K562 (cell line): ENCODE results near the gene ABCA13. TPM values are rescaled to one million over a fixed set of nuclear protein-coding genes. Genes with fewer than 3 reads are reported as not detected.

ENCODE experiments used
- ATAC-seq: fragments of 200-7000 bp; cut with Tn5 transposase; 3 replicates; pipeline ENCODE4 v1.9.1; 2020; ENCODE audit warnings: moderate library complexity
- BruUV-seq: library from RNA; stranded (reverse); fragments of 400-500 nt; replicated peaks from 2 replicates; lab custom pipeline; 2021; lab: Mats Ljungman, UMichigan
- CTCF ChIA-PET: fragments of 300-600 bp; formaldehyde crosslinking; extraction: SDS; loops from one replicate; lab custom pipeline; 2021; ENCODE audit warnings: low intra/inter-chr PET ratio; lab: Yijun Ruan, JAX
- POLR2A ChIA-PET: fragments of 300-600, 350-650 bp; sonication (Branson Sonifier 250); formaldehyde crosslinking; extraction: SDS; loops from one replicate; lab custom pipeline; 2021; ENCODE audit warnings: antibody characterized with exemption, inconsistent platforms; lab: Yijun Ruan, JAX
- DNase-seq, 4 experiments: peaks; one replicate each; pipeline versions ENCODE4 v3.0.0 to v3.0.0-alpha.2; 2011 to 2018; ENCODE audit warnings: low spot score in 3 of 4, mixed read lengths in 3 of 4; ENCODE audit errors: extremely low read depth in 1 of 4
- FAIRE-seq: peaks from 2 replicates; lab custom pipeline; 2011; peaks lifted over from hg19 to GRCh38; lab: Jason Lieb, UNC
- H2AFZ ChIP-seq: 2 replicates; pipeline ENCODE4 v1.6.0; 2011; ENCODE audit warnings: low read depth, low read length, control low read depth, inconsistent platforms
- H3K27ac ChIP-seq: fragments of 200-600 bp; 3 replicates; pipeline ENCODE4 v1.8.0; 2011; ENCODE audit warnings: low read depth, mild to moderate bottlenecking, control low read depth, inconsistent platforms, low read length, moderate library complexity, mixed read lengths; ENCODE audit errors: extremely low read depth
- H3K27me3 ChIP-seq, 2 experiments: fragments of 300-600 bp in 1 of 2; 2 replicates in 1 of 2; 3 replicates in 1 of 2; pipeline versions ENCODE4 v1.6.0 to v1.8.0; 2011; ENCODE audit warnings: inconsistent platforms in 2 of 2, low read length in 2 of 2, mild to moderate bottlenecking in 1 of 2, mixed read lengths in 1 of 2, moderate library complexity in 1 of 2; ENCODE audit not compliant: control insufficient read depth in 2 of 2, insufficient read depth in 2 of 2
- H3K36me3 ChIP-seq: fragments of 300-600 bp; 3 replicates; pipeline ENCODE4 v1.8.0; 2011; ENCODE audit warnings: mild to moderate bottlenecking, low read length, inconsistent platforms; ENCODE audit not compliant: control insufficient read depth, insufficient read depth
- H3K4me1 ChIP-seq, 2 experiments: fragments of 200-600 bp in 1 of 2; replicated peaks in 1 of 2; 2 replicates in 1 of 2; 3 replicates in 1 of 2; pipeline versions ENCODE4 v1.5.1 to v1.8.0; 2011; ENCODE audit warnings: inconsistent platforms in 2 of 2, low read length in 2 of 2, mild to moderate bottlenecking in 1 of 2, mixed read lengths in 1 of 2, moderate library complexity in 1 of 2; ENCODE audit not compliant: control insufficient read depth in 2 of 2, insufficient read depth in 2 of 2
- H3K4me2 ChIP-seq: 2 replicates; pipeline ENCODE4 v1.6.1; 2011; ENCODE audit warnings: low read length, control low read depth, inconsistent platforms, mixed read lengths; ENCODE audit not compliant: insufficient read depth
- H3K4me3 ChIP-seq: fragments of 200-600 bp; sonication (generic), shearing (Covaris generic); 2 replicates; pipeline ENCODE4 v1.5.1; 2016; ENCODE audit warnings: control low read depth, inconsistent platforms
- H3K79me2 ChIP-seq: fragments of 200-600 bp; 3 replicates; pipeline ENCODE4 v1.8.0; 2011; ENCODE audit warnings: low read length, inconsistent platforms; ENCODE audit not compliant: control insufficient read depth, insufficient read depth
- H3K9ac ChIP-seq, 2 experiments: 2 replicates each; pipeline versions ENCODE4 v1.6.0 to v1.6.1; 2011; ENCODE audit warnings: low read depth in 2 of 2, low read length in 2 of 2, control low read depth in 1 of 2, inconsistent platforms in 1 of 2, mild to moderate bottlenecking in 1 of 2, mixed read lengths in 1 of 2; ENCODE audit not compliant: insufficient read depth in 1 of 2
- H3K9me1 ChIP-seq: one replicate; pipeline ENCODE4 v1.6.0; 2011; ENCODE audit warnings: inconsistent platforms, mild to moderate bottlenecking, low read length, moderate library complexity; ENCODE audit not compliant: control insufficient read depth, insufficient read depth
- H3K9me3 ChIP-seq: replicated peaks from 2 replicates; pipeline ENCODE4 v1.5.1; 2011; ENCODE audit warnings: low read depth, low read length, inconsistent platforms; ENCODE audit not compliant: control insufficient read depth, insufficient read depth
- H4K20me1 ChIP-seq: replicated peaks from 2 replicates; pipeline ENCODE4 v1.6.1; 2011; ENCODE audit warnings: low read length, inconsistent platforms, mixed read lengths; ENCODE audit not compliant: control insufficient read depth, insufficient read depth
- CREB3L1 ChIP-seq: fragments of 450-650 bp; IDR thresholded peaks from 2 replicates; pipeline ENCODE4 v1.6.1; 2014; ENCODE audit warnings: low read depth, mild to moderate bottlenecking, moderate library complexity, borderline replicate concordance
- HNRNPLL ChIP-seq: fragments of 200-400 bp; formaldehyde crosslinking; IDR thresholded peaks from 2 replicates; pipeline ENCODE4 v1.6.1; 2017; ENCODE audit warnings: low read length, low read depth, mild to moderate bottlenecking; ENCODE audit not compliant: poor library complexity, severe bottlenecking
- KHSRP ChIP-seq: fragments of 450-650 bp; IDR thresholded peaks from 2 replicates; pipeline ENCODE4 v1.6.1; 2017
- MAFG ChIP-seq: fragments of 450-650 bp; conservative IDR thresholded peaks from 2 replicates; pipeline ENCODE4 v1.6.1; 2016; ENCODE audit warnings: missing genetic modification characterization, missing compliant biosample characterization
- MEF2D ChIP-seq: conservative IDR thresholded peaks from 2 replicates; pipeline ENCODE4 v1.6.1; 2016; ENCODE audit warnings: low read depth, missing genetic modification characterization, missing compliant biosample characterization
- RBM39 ChIP-seq: fragments of 200-400 bp; formaldehyde crosslinking; optimal IDR thresholded peaks from 2 replicates; pipeline ENCODE3; 2018; ENCODE audit warnings: low read depth, low read length
- TCF7L2 ChIP-seq: fragments of 150-350 bp; IDR thresholded peaks from 2 replicates; pipeline ENCODE4 v1.6.1; 2016; ENCODE audit warnings: low read depth, mild to moderate bottlenecking, low read length, moderate library complexity
- TSC22D4 ChIP-seq: fragments of 450-650 bp; IDR thresholded peaks from 2 replicates; pipeline ENCODE4 v1.6.1; 2016; ENCODE audit warnings: missing genetic modification characterization, missing biosample characterization, control low read depth
- ZBTB43 ChIP-seq: sonication (generic); formaldehyde crosslinking; IDR thresholded peaks from 2 replicates; pipeline ENCODE4 v1.8.0; 2023; ENCODE audit warnings: mild to moderate bottlenecking, missing genetic modification reagents
- ZNF277 ChIP-seq: fragments of 250-450 bp; sonication (Bioruptor Pico); IDR thresholded peaks from 2 replicates; pipeline ENCODE4 v1.8.0; 2022; ENCODE audit warnings: inconsistent platforms, mild to moderate bottlenecking, moderate library complexity, borderline replicate concordance
- ZNF280A ChIP-seq: fragments of 450-650 bp; IDR thresholded peaks from 2 replicates; pipeline ENCODE4 v1.6.1; 2018; ENCODE audit warnings: mild to moderate bottlenecking, low read depth; ENCODE audit not compliant: partially characterized antibody
- WGBS: fragments of 100-300 bp; shearing (Covaris generic); methylation state at CpG from one replicate; pipeline ENCODE4 v1.1.6; 2016; ENCODE audit warnings: low coverage, mixed read lengths; ENCODE audit not compliant: insufficient coverage; ENCODE audit errors: missing lambda C conversion rate; 5-methylcytosine and 5-hydroxymethylcytosine counted together
- in situ Hi-C: fragments of 300-500 bp; cut with MboI; formaldehyde crosslinking; loops from 4 replicates; pipeline ENCODE4 v1.15.0; 2018; ENCODE audit warnings: inconsistent platforms, mixed read lengths
- intact Hi-C: fragments of 100-400 bp; cut with micrococcal nuclease; formaldehyde crosslinking; loops from 2 replicates; pipeline ENCODE4 v1.14.2; 2022
- polyA plus RNA-seq, 8 experiments: library from polyadenylated mRNA; depleted of rRNA in 4 of 8; stranded (reverse) in 5 of 8; unstranded in 3 of 8; fragments of >200 nt; fragmentation: Nextera tagmentation in 2 of 8; fragmentation: Illumina TruSeq in 1 of 8; extraction: Ambion mirVana in 2 of 8; extraction: Trizol in 1 of 8; gene quantifications; 2 replicates each; pipeline versions ENCODE4 v1.2.1 to v1.2.3, GENCODE V29; 2011 to 2014; ENCODE audit warnings: inconsistent platforms in 1 of 8, missing spikeins in 1 of 8
- total RNA-seq, 7 experiments: library from RNA; depleted of rRNA in 6 of 7; stranded (reverse); fragments of >200 nt in 6 of 7; fragmentation: Illumina TruSeq in 2 of 7; extraction: Trizol in 2 of 7; gene quantifications; 2 replicates each; pipeline versions ENCODE4 v1.2.1 to v1.2.3, GENCODE V29; 2011 to 2021; ENCODE audit warnings: low replicate concordance in 1 of 7

The ABCA13 gene
- total and polyA plus RNA-seq, 9 of the 15 experiments (the other 6 are each of a cell fraction or from before 2014, with no cell fraction given): 0.14 to 1.5 (median 0.38) TPM

- intact Hi-C loops (no loop called here), in situ Hi-C loops (no loop called here)
- WGBS: 0% methylated on average over 2 of the region's 2 CpGs
- no peaks in the 10 kb centered on the region for H3K79me2 ChIP-seq
- TF ChIP-seq TCF7L2 (no peak), KHSRP (no peak), CREB3L1 (no peak), HNRNPLL (no peak), MAFG (tag) (no peak), TSC22D4 (tag) (no peak), ZBTB43 (CRISPR knock-in tag) (no peak), MEF2D (tag) (no peak), ZNF277 (CRISPR knock-in tag) (no peak), ZNF280A (no peak), RBM39 (no peak)
- FAIRE-seq (no peak), DNase-seq (no peak), ATAC-seq (no peak)
- no peaks in the 10 kb centered on the region for H3K9me3 ChIP-seq
- no peaks in the 10 kb centered on the region for H3K9me1 ChIP-seq
- no peaks in the 10 kb centered on the region for H4K20me1 ChIP-seq
- no peaks in the 10 kb centered on the region for H3K27me3 ChIP-seq
- H3K36me3 ChIP-seq: no peaks in the 10 kb centered on the region
- H3K4me3 ChIP-seq: no peak overlapping the region
- H3K9ac ChIP-seq: no peak overlapping the region
- H3K4me2 ChIP-seq: no peak overlapping the region
- POLR2A ChIA-PET: no interaction called here
- H3K4me1 ChIP-seq: no peaks in the 10 kb centered on the region
- CTCF ChIA-PET: no interaction called here
- H3K27ac ChIP-seq: no peak overlapping the region
- H2AFZ ChIP-seq: no peak overlapping the region
- no TSS peak for BruUV-seq
Observed at GRCh38 chr7:48681006-48681405, 509.7 kb downstream of the ABCA13 start.
